IPS-15b (cell line): ENCODE data around the gene ARID1A.

Source experiments
- H3K27me3 ChIP-seq: one replicate; pipeline ENCODE4 v1.6.1; 2013; ENCODE audit warnings: low read length; ENCODE audit not compliant: control insufficient read depth, insufficient read depth
- H3K36me3 ChIP-seq: one replicate; pipeline ENCODE4 v1.6.1; 2013; ENCODE audit warnings: low read length; ENCODE audit not compliant: control insufficient read depth, insufficient read depth
- H3K4me1 ChIP-seq: one replicate; pipeline ENCODE4 v1.6.1; 2013; ENCODE audit warnings: mild to moderate bottlenecking, low read length; ENCODE audit not compliant: control insufficient read depth, insufficient read depth
- H3K4me3 ChIP-seq: one replicate; pipeline ENCODE4 v1.5.1; 2013; ENCODE audit warnings: low read depth, low read length
- H3K9ac ChIP-seq: one replicate; pipeline ENCODE4 v1.6.1; 2013; ENCODE audit warnings: low read depth, mild to moderate bottlenecking, low read length
- H3K9me3 ChIP-seq: one replicate; pipeline ENCODE4 v1.6.1; 2013; ENCODE audit warnings: mild to moderate bottlenecking, low read length; ENCODE audit not compliant: control insufficient read depth, insufficient read depth

ARID1A gene

GRCh38 chr1:26692793-26693490 is 2.9 kb upstream of the ARID1A start:
- Histone ChIP-seq H3K9me3 (no peaks in the 10 kb centered on the region), H3K4me1 (peaks cover 16% of the 10 kb centered on the region), H3K27me3 (peaks cover 5% of the 10 kb centered on the region), H3K4me3 (peak overlapping the region; percentile 87), H3K36me3 (no peaks in the 10 kb centered on the region), H3K9ac (peak overlapping the region; percentile 78)

GRCh38 chr1:26693599-26694572 is 1.9 kb upstream of the ARID1A start:
- H3K9ac ChIP-seq, result no peak overlapping the region
- H3K9me3 ChIP-seq, result no peaks in the 10 kb centered on the region
- H3K27me3 ChIP-seq, result peaks cover 5% of the 10 kb centered on the region
- peaks cover 23% of the 10 kb centered on the region for H3K4me1 ChIP-seq
- peak overlapping the region; percentile 87 for H3K4me3 ChIP-seq
- no peaks in the 10 kb centered on the region for H3K36me3 ChIP-seq

- Histone ChIP-seq H3K36me3 (no peaks in the 10 kb centered on the region), H3K4me1 (peaks cover 30% of the 10 kb centered on the region), H3K9me3 (no peaks in the 10 kb centered on the region), H3K27me3 (peaks cover 5% of the 10 kb centered on the region), H3K9ac (peak overlapping the region; percentile 73), H3K4me3 (peak overlapping the region; percentile 55)
These were observed 1.0 kb upstream of the ARID1A start for GRCh38 chr1:26694638-26695355.

- Histone ChIP-seq H3K27me3 (peaks cover 5% of the 10 kb centered on the region), H3K9ac (peak overlapping the region; percentile 87), H3K4me3 (peak overlapping the region; percentile 83), H3K9me3 (no peaks in the 10 kb centered on the region), H3K4me1 (peaks cover 36% of the 10 kb centered on the region), H3K36me3 (no peaks in the 10 kb centered on the region)
These were observed 371 bp downstream of the ARID1A start for GRCh38 chr1:26696119-26696653.

GRCh38 chr1:26696654-26697430 is 1.0 kb downstream of the ARID1A start:
- H3K4me3 ChIP-seq, result peak overlapping the region; percentile 83
- no peaks in the 10 kb centered on the region for H3K9me3 ChIP-seq
- peak overlapping the region; percentile 87 for H3K9ac ChIP-seq
- peaks cover 5% of the 10 kb centered on the region for H3K27me3 ChIP-seq
- H3K4me1 ChIP-seq, result peaks cover 43% of the 10 kb centered on the region
- no peaks in the 10 kb centered on the region for H3K36me3 ChIP-seq

GRCh38 chr1:26697431-26697977 is 1.7 kb downstream of the ARID1A start:
- Histone ChIP-seq H3K27me3 (peaks cover 5% of the 10 kb centered on the region), H3K9me3 (no peaks in the 10 kb centered on the region), H3K4me3 (peak overlapping the region; percentile 83), H3K4me1 (peaks cover 47% of the 10 kb centered on the region), H3K36me3 (no peaks in the 10 kb centered on the region), H3K9ac (peak overlapping the region; percentile 87)

GRCh38 chr1:26697978-26698849 is 2.4 kb downstream of the ARID1A start:
- H3K27me3 ChIP-seq, result peaks cover 5% of the 10 kb centered on the region
- peaks cover 47% of the 10 kb centered on the region for H3K4me1 ChIP-seq
- no peaks in the 10 kb centered on the region for H3K36me3 ChIP-seq
- H3K9ac ChIP-seq, result peak overlapping the region; percentile 66
- H3K4me3 ChIP-seq, result peak overlapping the region; percentile 83
- no peaks in the 10 kb centered on the region for H3K9me3 ChIP-seq

- Histone ChIP-seq H3K4me1 (peaks cover 37% of the 10 kb centered on the region), H3K36me3 (no peaks in the 10 kb centered on the region), H3K9ac (no peak overlapping the region), H3K27me3 (no peaks in the 10 kb centered on the region), H3K4me3 (no peak overlapping the region), H3K9me3 (no peaks in the 10 kb centered on the region)
These were observed 4.9 kb downstream of the ARID1A start for GRCh38 chr1:26700711-26701110.

- H3K4me1 ChIP-seq, result peaks cover 42% of the 10 kb centered on the region
- H3K9ac ChIP-seq, result no peak overlapping the region
- no peak overlapping the region for H3K4me3 ChIP-seq
- no peaks in the 10 kb centered on the region for H3K36me3 ChIP-seq
- no peaks in the 10 kb centered on the region for H3K27me3 ChIP-seq
- H3K9me3 ChIP-seq, result no peaks in the 10 kb centered on the region
These were observed 5.6 kb downstream of the ARID1A start for GRCh38 chr1:26701266-26701994.
